HepG2 (cell line): ENCODE measurements around the gene DNAJB6.
"Not testable (repeated sequence)": the region's sequence is repeated elsewhere in the genome, so short reads cannot be mapped to it uniquely, and the experiment has no call there.

Experiments used
- NR3C1 ChIP-seq: sonication (generic); formaldehyde crosslinking; IDR thresholded peaks from 2 replicates; pipeline ENCODE4 v1.4.0; 2020; ENCODE audit warnings: missing genetic modification reagents
- ZFX ChIP-seq: sonication (generic); formaldehyde crosslinking; IDR thresholded peaks from 2 replicates; pipeline ENCODE4 v1.4.0; 2020; ENCODE audit warnings: mild to moderate bottlenecking, low read depth, missing genetic modification reagents, moderate library complexity
- ZMYM2 ChIP-seq: sonication (generic); formaldehyde crosslinking; IDR thresholded peaks from 2 replicates; pipeline ENCODE4 v1.8.0; 2022; ENCODE audit warnings: mild to moderate bottlenecking, missing genetic modification reagents

- TF ChIP-seq NR3C1 (CRISPR knock-in tag); ZFX; ZMYM2 (CRISPR knock-in tag): not testable (repeated sequence)
Observed at GRCh38 chr7:157330567-157330966, 6.2 kb upstream of the DNAJB6 start.
